ENCODE results near the gene CLTC. TPM values are rescaled to one million over a fixed set of nuclear protein-coding genes. Genes with fewer than 3 reads are reported as not detected.

CLTC gene
- total and polyA plus RNA-seq, 2 of the 4 experiments (the other 2 are of a cell fraction): 181 to 641 TPM

DNA sequence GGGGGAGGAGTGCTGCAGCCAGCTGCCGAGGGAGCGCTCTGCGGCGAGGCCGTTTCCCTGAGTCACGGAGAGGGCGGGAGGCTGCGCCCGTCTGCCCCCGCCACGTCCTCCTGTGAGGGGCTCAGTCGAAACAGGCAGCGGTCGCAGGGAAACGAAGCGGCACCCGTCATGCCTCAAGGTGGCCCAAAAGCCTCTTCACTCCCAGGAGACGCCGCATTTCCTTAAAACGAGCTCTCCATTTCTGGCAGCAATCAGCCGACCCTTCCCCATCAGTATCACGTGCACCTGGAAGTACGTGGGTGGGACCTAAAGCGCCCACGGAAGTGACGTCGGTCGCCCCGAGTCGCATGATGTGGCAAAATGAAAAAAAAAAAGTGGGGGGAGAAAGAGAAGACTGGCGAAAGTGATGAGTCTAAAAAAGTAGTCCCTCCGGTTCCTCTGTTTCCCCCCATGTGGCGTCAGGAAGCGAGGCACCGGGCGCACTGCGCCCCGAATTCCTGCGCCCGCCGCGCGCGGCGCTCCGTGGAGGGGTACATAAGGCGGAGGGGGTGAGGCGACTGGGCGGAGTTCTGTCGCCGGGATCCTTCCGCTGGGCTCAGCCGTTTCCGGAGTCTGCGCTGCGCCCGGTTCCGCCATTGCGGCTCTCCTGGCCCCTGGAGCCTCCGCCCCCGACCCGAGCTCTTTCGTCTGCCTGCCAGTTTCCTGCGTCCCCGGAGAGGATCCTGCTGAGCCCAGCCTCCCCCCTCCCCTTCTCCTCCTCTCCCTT lies at the start of gene CLTC (continued):
- peak; percentile 60 for TF ChIP-seq MAFK (IDR thresholded peaks at IDR 0.05; ENCODE audit: low read depth, low read length)
- TF ChIP-seq, protein P1, sequence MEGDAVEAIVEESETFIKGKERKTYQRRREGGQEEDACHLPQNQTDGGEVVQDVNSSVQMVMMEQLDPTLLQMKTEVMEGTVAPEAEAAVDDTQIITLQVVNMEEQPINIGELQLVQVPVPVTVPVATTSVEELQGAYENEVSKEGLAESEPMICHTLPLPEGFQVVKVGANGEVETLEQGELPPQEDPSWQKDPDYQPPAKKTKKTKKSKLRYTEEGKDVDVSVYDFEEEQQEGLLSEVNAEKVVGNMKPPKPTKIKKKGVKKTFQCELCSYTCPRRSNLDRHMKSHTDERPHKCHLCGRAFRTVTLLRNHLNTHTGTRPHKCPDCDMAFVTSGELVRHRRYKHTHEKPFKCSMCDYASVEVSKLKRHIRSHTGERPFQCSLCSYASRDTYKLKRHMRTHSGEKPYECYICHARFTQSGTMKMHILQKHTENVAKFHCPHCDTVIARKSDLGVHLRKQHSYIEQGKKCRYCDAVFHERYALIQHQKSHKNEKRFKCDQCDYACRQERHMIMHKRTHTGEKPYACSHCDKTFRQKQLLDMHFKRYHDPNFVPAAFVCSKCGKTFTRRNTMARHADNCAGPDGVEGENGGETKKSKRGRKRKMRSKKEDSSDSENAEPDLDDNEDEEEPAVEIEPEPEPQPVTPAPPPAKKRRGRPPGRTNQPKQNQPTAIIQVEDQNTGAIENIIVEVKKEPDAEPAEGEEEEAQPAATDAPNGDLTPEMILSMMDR (conservative IDR thresholded peaks at IDR 0.05; ENCODE audit: low read depth, low read length): no peak

DNA sequence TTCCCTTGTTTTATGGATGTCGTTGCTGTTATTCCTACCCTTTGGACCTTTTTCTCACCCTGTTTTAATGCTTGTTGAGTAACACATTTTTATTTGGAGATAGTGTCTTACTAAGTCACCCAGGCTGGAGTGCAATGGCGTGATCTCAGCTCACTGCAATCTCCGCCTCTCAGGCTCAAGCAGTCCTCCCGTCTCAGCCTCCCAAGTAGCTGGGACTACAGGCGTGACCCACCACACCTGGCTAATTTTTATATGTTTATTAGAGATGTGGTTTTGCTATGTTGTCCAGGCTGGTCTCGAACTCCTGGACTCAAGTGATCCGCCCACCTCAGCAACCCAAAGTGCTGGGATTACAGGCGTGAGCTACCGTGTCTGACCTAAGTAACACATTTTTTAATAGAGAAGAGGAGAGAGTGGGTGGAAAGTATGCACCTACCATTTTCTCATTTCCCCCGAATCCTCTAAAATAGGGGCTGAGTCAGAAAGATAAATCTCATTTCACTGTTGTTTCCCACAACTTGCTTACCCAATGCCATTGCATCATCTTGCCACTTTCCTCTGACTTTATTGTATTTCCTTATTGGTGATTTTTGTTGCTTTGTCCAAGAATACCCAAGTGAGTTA lies 47.3 kb upstream of the CLTC start:
- no peak overlapping the region for H2AFZ ChIP-seq (replicated peaks; ENCODE audit: low read length, poor library complexity)
- H3K4me3 ChIP-seq (ENCODE audit: insufficient read depth, low read depth, low read length): no peak overlapping the region
- H3K14ac ChIP-seq (replicated peaks; ENCODE audit: low read depth, low read length): no peak overlapping the region
- H3K79me1 ChIP-seq (ENCODE audit: low read depth in 1 of 2, low read length in 2 of 2): peaks cover 9 to 17% of the 10 kb centered on the region in 2 experiments; a peak in 3 of 4 replicates
- H3K36me3 ChIP-seq (ENCODE audit: control insufficient read depth, insufficient read depth, low read length): peaks cover 4% of the 10 kb centered on the region; the same call in 1 of the 2 replicates
- H2BK120ac ChIP-seq (ENCODE audit: low read depth, low read length): no peak overlapping the region
- in situ Hi-C loops (cut with MboI; ENCODE audit: low sequenced_read_pairs): no loop called here
- ATAC-seq (ENCODE audit: low read depth) (no peak), DNase-seq (peak; percentile 35)
- H4K8ac ChIP-seq (ENCODE audit: low read depth in 2 of 2, low read length in 2 of 2): no peak overlapping the region
- H2BK5ac ChIP-seq (ENCODE audit: low read depth, low read length, poor library complexity, severe bottlenecking): no peak overlapping the region
- no peak overlapping the region for H3K4me2 ChIP-seq (ENCODE audit: low read depth, low read length)
- no TSS peak for BruUV-seq (replicated peaks)
- no peak overlapping the region for H3K23ac ChIP-seq (ENCODE audit: low read depth, low read length)
- WGBS, 2 experiments (ENCODE audit: extremely low coverage in 2 of 2, insufficient read length in 1 of 2): no CpG with 5 or more reads among the region's 10 CpGs
- H3K9me3 ChIP-seq (ENCODE audit: control insufficient read depth, insufficient read depth, low read length): no peaks in the 10 kb centered on the region
- no peak overlapping the region for H3K9ac ChIP-seq (ENCODE audit: low read depth, low read length)
- no peaks in the 10 kb centered on the region for H4K20me1 ChIP-seq (ENCODE audit: insufficient read depth, low read length)
- H3K4me1 ChIP-seq (ENCODE audit: control insufficient read depth, insufficient read depth, low read length): no peaks in the 10 kb centered on the region
- no peak overlapping the region for H3K4ac ChIP-seq (ENCODE audit: low read depth, low read length)
- H3K9me1 ChIP-seq (ENCODE audit: insufficient read depth, low read length): no peaks in the 10 kb centered on the region
- TF ChIP-seq SMC3 (IDR thresholded peaks at IDR 0.05; ENCODE audit: low read depth, low read length): no peak
- no peak for TF ChIP-seq POLR2A (IDR thresholded peaks at IDR 0.05; ENCODE audit: low read depth, low read length)
- TF ChIP-seq RFX5 (IDR thresholded peaks at IDR 0.05; ENCODE audit: low read depth, low read length): no peak
- TF ChIP-seq RAD21 (IDR thresholded peaks at IDR 0.05; ENCODE audit: low read length): no peak
- TF ChIP-seq CEBPB (IDR thresholded peaks at IDR 0.05; ENCODE audit: low read depth, low read length): peak; percentile 86
- no peak overlapping the region for H2AK9ac ChIP-seq (replicated peaks; ENCODE audit: low read depth, low read length, poor library complexity)
- no peak overlapping the region for H3K27ac ChIP-seq (ENCODE audit: insufficient read depth, low read length)
- no peak overlapping the region for H4K91ac ChIP-seq (ENCODE audit: insufficient read depth, low read depth, low read length)
- no peak overlapping the region for H4K5ac ChIP-seq (ENCODE audit: low read depth, low read length)
- no peak overlapping the region for H3K56ac ChIP-seq (ENCODE audit: extremely low read depth, insufficient read depth, low read length)
- no peaks in the 10 kb centered on the region for H3K27me3 ChIP-seq (ENCODE audit: control insufficient read depth, insufficient read depth, low read length)
- ChIA-PET POLR2A (ENCODE audit: unreplicated experiment) (no interaction called here), CTCF (no interaction called here)
- H2AK5ac ChIP-seq (ENCODE audit: low read depth, low read length): no peak overlapping the region
- H2BK20ac ChIP-seq (ENCODE audit: low read depth, low read length): no peak overlapping the region
- H2BK15ac ChIP-seq (ENCODE audit: low read depth, low read length): no peak overlapping the region
- dilution Hi-C loops (cut with HindIII; ENCODE audit: low sequenced_read_pairs, unreplicated experiment): no loop called here
- H3K18ac ChIP-seq (ENCODE audit: low read depth, low read length): no peak overlapping the region
- intact Hi-C loops (cut with micrococcal nuclease): no loop called here
